HepG2 (cell line): ENCODE results near the gene AADACL2. TPM values are rescaled to one million over a fixed set of nuclear protein-coding genes. Genes with fewer than 3 reads are reported as not detected.
A peak's percentile ranks its signal among the peaks of the same experiment; 100 is the strongest.

Experiments
- ATAC-seq: fragments of 200-7000 bp; cut with Tn5 transposase; 3 replicates; pipeline ENCODE4 v1.9.1; 2020; ENCODE audit warnings: mild to moderate bottlenecking, moderate library complexity
- BruUV-seq: library from RNA; stranded (reverse); fragments of 400-500 nt; replicated peaks from 2 replicates; lab custom pipeline; 2021; lab: Mats Ljungman, UMichigan
- CTCF ChIA-PET: fragments of 300-600 bp; formaldehyde crosslinking; extraction: SDS; loops from one replicate; lab custom pipeline; 2021; ENCODE audit warnings: low total read pairs, inconsistent platforms, low intra/inter-chr PET ratio; lab: Yijun Ruan, JAX
- POLR2A ChIA-PET: fragments of 350-600 bp; sonication (Branson Sonifier 250); formaldehyde crosslinking; loops from one replicate; lab custom pipeline; 2020; ENCODE audit warnings: antibody characterized with exemption, inconsistent platforms; lab: Yijun Ruan, JAX
- DNase-seq: peaks from one replicate; pipeline ENCODE4 v3.0.0-alpha.2; 2015; ENCODE audit warnings: low spot score
- FAIRE-seq: peaks from 3 replicates; lab custom pipeline; 2011; peaks lifted over from hg19 to GRCh38; lab: Jason Lieb, UNC
- H2AFZ ChIP-seq: one replicate; pipeline ENCODE4 v1.6.1; 2011; ENCODE audit warnings: low read length, inconsistent platforms
- H3K27ac ChIP-seq: fragments of 300-600 bp; 3 replicates; pipeline ENCODE4 v1.8.0; 2011; ENCODE audit warnings: mixed run types, mild to moderate bottlenecking, mixed read lengths, low read length, inconsistent platforms; ENCODE audit not compliant: insufficient read depth; ENCODE audit errors: extremely low read length
- H3K27me3 ChIP-seq, 2 experiments: fragments of 200-600 bp in 1 of 2; 2 replicates in 1 of 2; 3 replicates in 1 of 2; pipeline versions ENCODE4 v1.6.0 to v1.8.0; 2011; ENCODE audit warnings: low read length in 2 of 2, mild to moderate bottlenecking in 2 of 2, moderate library complexity in 2 of 2, inconsistent platforms in 1 of 2; ENCODE audit not compliant: insufficient read depth in 2 of 2, control insufficient read depth in 1 of 2
- H3K36me3 ChIP-seq, 2 experiments: fragments of 200-600 bp in 1 of 2; replicated peaks in 1 of 2; 2 replicates in 1 of 2; 3 replicates in 1 of 2; pipeline versions ENCODE4 v1.5.1 to v1.8.0; 2011; ENCODE audit warnings: low read length in 2 of 2, inconsistent platforms in 1 of 2; ENCODE audit not compliant: insufficient read depth in 2 of 2, control insufficient read depth in 1 of 2
- H3K4me1 ChIP-seq: 2 replicates; pipeline ENCODE4 v1.5.1; 2012; ENCODE audit warnings: low read length, inconsistent platforms; ENCODE audit not compliant: insufficient read depth
- H3K4me2 ChIP-seq: 2 replicates; pipeline ENCODE4 v1.6.0; 2011; ENCODE audit warnings: low read depth, low read length, inconsistent platforms
- H3K4me3 ChIP-seq, 3 experiments: fragments of 200-600 bp in 1 of 3; sonication (generic), shearing (Covaris generic) in 1 of 3; replicated peaks in 1 of 3; 2 replicates each; pipeline ENCODE4 v1.5.1; 2011 to 2016; ENCODE audit warnings: low read length in 3 of 3, inconsistent platforms in 2 of 3, low read depth in 2 of 3, mild to moderate bottlenecking in 2 of 3, control low read depth in 1 of 3, mixed read lengths in 1 of 3; ENCODE audit not compliant: insufficient read depth in 1 of 3
- H3K79me2 ChIP-seq: one replicate; pipeline ENCODE4 v1.6.1; 2011; ENCODE audit warnings: low read length, inconsistent platforms; ENCODE audit not compliant: insufficient read depth
- H3K9ac ChIP-seq: 2 replicates; pipeline ENCODE4 v1.6.0; 2011; ENCODE audit warnings: mild to moderate bottlenecking, low read depth, low read length, inconsistent platforms; ENCODE audit not compliant: insufficient read depth
- H3K9me3 ChIP-seq: 2 replicates; pipeline ENCODE4 v1.5.1; 2012; ENCODE audit warnings: mild to moderate bottlenecking, low read length
- H4K20me1 ChIP-seq: 2 replicates; pipeline ENCODE4 v1.6.0; 2011; ENCODE audit warnings: inconsistent platforms, mild to moderate bottlenecking, low read length, moderate library complexity; ENCODE audit not compliant: insufficient read depth
- ATF7 ChIP-seq, 2 experiments: fragments of 450-650 bp in 1 of 2; sonication (generic) in 1 of 2; formaldehyde crosslinking in 1 of 2; IDR thresholded peaks; 2 replicates each; pipeline versions ENCODE4 v1.4.0 to v1.6.1; 2016 to 2020; ENCODE audit warnings: antibody characterized with exemption in 1 of 2, mild to moderate bottlenecking in 1 of 2, missing genetic modification reagents in 1 of 2
- ATM ChIP-seq: fragments of 450-650 bp; IDR thresholded peaks from 2 replicates; pipeline ENCODE4 v1.7.1; 2017; ENCODE audit warnings: mild to moderate bottlenecking, borderline replicate concordance
- CBX5 ChIP-seq: sonication (generic); formaldehyde crosslinking; IDR thresholded peaks from 2 replicates; pipeline ENCODE4 v1.4.0; 2020; ENCODE audit warnings: missing genetic modification reagents, borderline replicate concordance
- CREB1 ChIP-seq, 2 experiments: fragments of 450-650 bp in 1 of 2; IDR thresholded peaks; 2 replicates each; pipeline ENCODE4 v1.6.1; 2016 to 2017; ENCODE audit warnings: control low read depth in 1 of 2, mild to moderate bottlenecking in 1 of 2, missing compliant biosample characterization in 1 of 2, missing genetic modification characterization in 1 of 2
- ETV5 ChIP-seq: IDR thresholded peaks from 2 replicates; pipeline ENCODE4 v1.6.1; 2018; ENCODE audit warnings: missing biosample characterization, missing genetic modification reagents, inconsistent platforms, borderline replicate concordance
- NCOA1 ChIP-seq: sonication (generic); formaldehyde crosslinking; IDR thresholded peaks from 2 replicates; pipeline ENCODE4 v1.9.0; 2021; ENCODE audit warnings: missing genetic modification reagents
- ZBTB26 ChIP-seq: IDR thresholded peaks from 2 replicates; pipeline ENCODE4 v1.6.1; 2016; ENCODE audit warnings: missing compliant biosample characterization, missing genetic modification reagents, borderline replicate concordance
- ZNF264 ChIP-seq: sonication (generic); formaldehyde crosslinking; IDR thresholded peaks from 2 replicates; pipeline ENCODE4 v1.4.0; 2020; ENCODE audit warnings: missing genetic modification reagents
- ZNF567 ChIP-seq: sonication (generic); formaldehyde crosslinking; IDR thresholded peaks from 2 replicates; pipeline ENCODE4 v1.8.1; 2023; ENCODE audit warnings: mild to moderate bottlenecking, missing genetic modification reagents, borderline replicate concordance
- WGBS: methylation state at CpG from one replicate; pipeline ENCODE4 v1.1.6; 2017; ENCODE audit warnings: low lambda C conversion rate; 5-methylcytosine and 5-hydroxymethylcytosine counted together
- in situ Hi-C: cut with HindIII; loops from 2 replicates; pipeline ENCODE4 v1.10.0; 2017; ENCODE audit warnings: low pct_unique_long_range_greater_than_20kb; ENCODE audit not compliant: extremely low pct_ligation_motif_present
- intact Hi-C: fragments of 100-400 bp; cut with micrococcal nuclease; formaldehyde crosslinking; loops from one replicate; pipeline ENCODE4 v1.10.0; 2022; ENCODE audit not compliant: unreplicated experiment
- polyA plus RNA-seq, 8 experiments: library from polyadenylated mRNA; depleted of rRNA in 3 of 8; stranded (reverse) in 7 of 8; unstranded in 1 of 8; fragments of >200 nt; fragmentation: Illumina TruSeq in 4 of 8; extraction: Trizol in 4 of 8; gene quantifications; 2 replicates each; pipeline versions ENCODE4 v1.2.1 to v1.2.3, GENCODE V29; 2011 to 2016; ENCODE audit warnings: low read depth in 4 of 8, missing spikeins in 1 of 8, mixed read lengths in 1 of 8; ENCODE audit not compliant: insufficient read depth in 1 of 8
- total RNA-seq, 5 experiments: library from RNA; depleted of rRNA; stranded (reverse); fragments of >200 nt; fragmentation: Illumina TruSeq; extraction: Trizol; gene quantifications; 2 replicates each; pipeline ENCODE4 v1.2.3, GENCODE V29; 2016; ENCODE audit warnings: low read depth in 1 of 5
- TF ChIP-seq, protein P1 (sequence below): sonication (generic); formaldehyde crosslinking; IDR thresholded peaks from 2 replicates; pipeline ENCODE4 v1.5.1; 2020; ENCODE audit warnings: mild to moderate bottlenecking, missing genetic modification reagents, borderline replicate concordance

Gene AADACL2
- total and polyA plus RNA-seq, 2 of the 13 experiments (the other 11 are each of a cell fraction or from before 2014, with no cell fraction given), result not detected

GRCh38 chr3:151750181-151750580 is 16.5 kb downstream of the AADACL2 start (continued):
- no peak for TF ChIP-seq ZBTB26 (CRISPR knock-in tag)
- TF ChIP-seq ZNF264, result no peak
- TF ChIP-seq NCOA1 (CRISPR knock-in tag), result no peak

GRCh38 chr3:151750678-151751077 is 17.0 kb downstream of the AADACL2 start:
- intact Hi-C loops, result no loop called here
- no peak overlapping the region for H3K4me3 ChIP-seq
- POLR2A ChIA-PET, result no interaction called here
- H4K20me1 ChIP-seq, result no peaks in the 10 kb centered on the region
- no peak for TF ChIP-seq ZNF567
- no peak for TF ChIP-seq CBX5 (CRISPR knock-in tag)
- TF ChIP-seq, protein P1, sequence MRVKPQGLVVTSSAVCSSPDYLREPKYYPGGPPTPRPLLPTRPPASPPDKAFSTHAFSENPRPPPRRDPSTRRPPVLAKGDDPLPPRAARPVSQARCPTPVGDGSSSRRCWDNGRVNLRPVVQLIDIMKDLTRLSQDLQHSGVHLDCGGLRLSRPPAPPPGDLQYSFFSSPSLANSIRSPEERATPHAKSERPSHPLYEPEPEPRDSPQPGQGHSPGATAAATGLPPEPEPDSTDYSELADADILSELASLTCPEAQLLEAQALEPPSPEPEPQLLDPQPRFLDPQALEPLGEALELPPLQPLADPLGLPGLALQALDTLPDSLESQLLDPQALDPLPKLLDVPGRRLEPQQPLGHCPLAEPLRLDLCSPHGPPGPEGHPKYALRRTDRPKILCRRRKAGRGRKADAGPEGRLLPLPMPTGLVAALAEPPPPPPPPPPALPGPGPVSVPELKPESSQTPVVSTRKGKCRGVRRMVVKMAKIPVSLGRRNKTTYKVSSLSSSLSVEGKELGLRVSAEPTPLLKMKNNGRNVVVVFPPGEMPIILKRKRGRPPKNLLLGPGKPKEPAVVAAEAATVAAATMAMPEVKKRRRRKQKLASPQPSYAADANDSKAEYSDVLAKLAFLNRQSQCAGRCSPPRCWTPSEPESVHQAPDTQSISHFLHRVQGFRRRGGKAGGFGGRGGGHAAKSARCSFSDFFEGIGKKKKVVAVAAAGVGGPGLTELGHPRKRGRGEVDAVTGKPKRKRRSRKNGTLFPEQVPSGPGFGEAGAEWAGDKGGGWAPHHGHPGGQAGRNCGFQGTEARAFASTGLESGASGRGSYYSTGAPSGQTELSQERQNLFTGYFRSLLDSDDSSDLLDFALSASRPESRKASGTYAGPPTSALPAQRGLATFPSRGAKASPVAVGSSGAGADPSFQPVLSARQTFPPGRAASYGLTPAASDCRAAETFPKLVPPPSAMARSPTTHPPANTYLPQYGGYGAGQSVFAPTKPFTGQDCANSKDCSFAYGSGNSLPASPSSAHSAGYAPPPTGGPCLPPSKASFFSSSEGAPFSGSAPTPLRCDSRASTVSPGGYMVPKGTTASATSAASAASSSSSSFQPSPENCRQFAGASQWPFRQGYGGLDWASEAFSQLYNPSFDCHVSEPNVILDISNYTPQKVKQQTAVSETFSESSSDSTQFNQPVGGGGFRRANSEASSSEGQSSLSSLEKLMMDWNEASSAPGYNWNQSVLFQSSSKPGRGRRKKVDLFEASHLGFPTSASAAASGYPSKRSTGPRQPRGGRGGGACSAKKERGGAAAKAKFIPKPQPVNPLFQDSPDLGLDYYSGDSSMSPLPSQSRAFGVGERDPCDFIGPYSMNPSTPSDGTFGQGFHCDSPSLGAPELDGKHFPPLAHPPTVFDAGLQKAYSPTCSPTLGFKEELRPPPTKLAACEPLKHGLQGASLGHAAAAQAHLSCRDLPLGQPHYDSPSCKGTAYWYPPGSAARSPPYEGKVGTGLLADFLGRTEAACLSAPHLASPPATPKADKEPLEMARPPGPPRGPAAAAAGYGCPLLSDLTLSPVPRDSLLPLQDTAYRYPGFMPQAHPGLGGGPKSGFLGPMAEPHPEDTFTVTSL (CRISPR knock-in tag), result no peak
- TF ChIP-seq ATF7 (IDR thresholded peaks at IDR 0.05), result peak; percentile 65
- TF ChIP-seq ATF7 (CRISPR knock-in tag; IDR thresholded peaks at IDR 0.05), result no peak
- peak; percentile 12; the same call in 1 of the 2 replicates for TF ChIP-seq CREB1 (IDR thresholded peaks at IDR 0.05)
- no peak for TF ChIP-seq CREB1 (CRISPR knock-in tag; IDR thresholded peaks at IDR 0.05)
- TF ChIP-seq ETV5, result no peak
- TF ChIP-seq ATM, result no peak
- TF ChIP-seq, all 625 proteins: peak for 2
- WGBS, result 46% methylated on average over 2 of the region's 2 CpGs
- Histone ChIP-seq H3K79me2 (no peaks in the 10 kb centered on the region), H2AFZ (no peak overlapping the region), H3K27ac (no peak overlapping the region), H3K4me1 (no peaks in the 10 kb centered on the region), H3K27me3 (no peaks in the 10 kb centered on the region; a peak in 1 of 5 replicates), H3K9ac (no peak overlapping the region), H3K36me3 (no peaks in the 10 kb centered on the region), H3K4me2 (no peak overlapping the region), H3K9me3 (no peaks in the 10 kb centered on the region; the same call in 1 of the 2 replicates)
- FAIRE-seq (no peak), ATAC-seq (no peak), DNase-seq (no peak)
- in situ Hi-C loops, result no loop called here
- no TSS peak for BruUV-seq
- CTCF ChIA-PET, result no interaction called here
